IPS-18a (cell line): Measurements from ENCODE around the gene ADAMTS17.

ENCODE experiments used
- H3K27ac ChIP-seq: one replicate; pipeline ENCODE4 v1.5.1; 2013; ENCODE audit warnings: low read length
- H3K27me3 ChIP-seq: one replicate; pipeline ENCODE4 v1.6.1; 2013; ENCODE audit warnings: mild to moderate bottlenecking, low read length; ENCODE audit not compliant: control insufficient read depth, insufficient read depth
- H3K36me3 ChIP-seq: one replicate; pipeline ENCODE4 v1.6.1; 2013; ENCODE audit warnings: low read depth, low read length; ENCODE audit not compliant: control insufficient read depth
- H3K4me1 ChIP-seq: one replicate; pipeline ENCODE4 v1.6.1; 2013; ENCODE audit warnings: low read depth, low read length; ENCODE audit not compliant: control insufficient read depth
- H3K4me3 ChIP-seq: one replicate; pipeline ENCODE4 v1.5.1; 2013; ENCODE audit warnings: low read length
- H3K9ac ChIP-seq: one replicate; pipeline ENCODE4 v1.6.1; 2013; ENCODE audit warnings: mild to moderate bottlenecking, low read length, moderate library complexity
- H3K9me3 ChIP-seq: one replicate; pipeline ENCODE4 v1.6.1; 2013; ENCODE audit warnings: low read depth, low read length; ENCODE audit not compliant: control insufficient read depth

ADAMTS17 gene

DNA sequence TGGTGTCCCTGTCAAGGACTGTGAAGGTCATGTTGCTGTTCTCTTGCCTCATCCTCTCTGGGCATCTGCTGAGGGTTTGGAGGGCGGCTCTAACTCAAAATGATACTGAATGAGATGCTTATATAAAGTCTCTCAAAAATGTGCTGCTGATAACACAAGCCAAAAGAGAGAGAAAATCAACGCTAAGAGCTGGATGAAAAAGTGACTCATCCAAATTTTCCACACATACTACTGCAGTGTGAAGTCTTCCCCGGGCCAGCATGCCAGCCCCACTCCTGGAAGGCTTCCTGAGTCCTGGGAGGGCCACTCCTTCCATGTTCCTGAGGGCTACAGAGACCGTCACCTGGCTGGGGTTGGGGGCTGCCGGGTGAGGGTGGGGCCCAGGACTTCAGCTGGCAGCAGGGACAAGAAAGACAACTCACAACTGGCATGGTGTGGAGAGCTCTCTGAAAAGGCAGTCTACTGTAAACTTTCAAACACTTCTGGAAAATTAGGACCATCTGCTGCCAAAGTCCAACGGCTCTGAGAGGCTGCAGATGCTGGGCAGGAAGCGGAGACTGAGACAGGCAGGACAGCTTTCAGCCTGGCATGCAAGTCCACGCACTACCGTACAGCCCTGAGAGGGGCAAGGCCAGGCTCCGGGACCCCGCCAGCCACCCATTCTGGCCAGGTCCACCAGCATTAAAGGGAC lies 200.3 kb downstream of the ADAMTS17 start:
- no peaks in the 10 kb centered on the region for H3K27me3 ChIP-seq
- no peak overlapping the region for H3K9ac ChIP-seq
- H3K9me3 ChIP-seq, result no peaks in the 10 kb centered on the region
- H3K36me3 ChIP-seq, result no peaks in the 10 kb centered on the region
- no peak overlapping the region for H3K4me3 ChIP-seq
- H3K27ac ChIP-seq, result no peak overlapping the region
- no peaks in the 10 kb centered on the region for H3K4me1 ChIP-seq

DNA sequence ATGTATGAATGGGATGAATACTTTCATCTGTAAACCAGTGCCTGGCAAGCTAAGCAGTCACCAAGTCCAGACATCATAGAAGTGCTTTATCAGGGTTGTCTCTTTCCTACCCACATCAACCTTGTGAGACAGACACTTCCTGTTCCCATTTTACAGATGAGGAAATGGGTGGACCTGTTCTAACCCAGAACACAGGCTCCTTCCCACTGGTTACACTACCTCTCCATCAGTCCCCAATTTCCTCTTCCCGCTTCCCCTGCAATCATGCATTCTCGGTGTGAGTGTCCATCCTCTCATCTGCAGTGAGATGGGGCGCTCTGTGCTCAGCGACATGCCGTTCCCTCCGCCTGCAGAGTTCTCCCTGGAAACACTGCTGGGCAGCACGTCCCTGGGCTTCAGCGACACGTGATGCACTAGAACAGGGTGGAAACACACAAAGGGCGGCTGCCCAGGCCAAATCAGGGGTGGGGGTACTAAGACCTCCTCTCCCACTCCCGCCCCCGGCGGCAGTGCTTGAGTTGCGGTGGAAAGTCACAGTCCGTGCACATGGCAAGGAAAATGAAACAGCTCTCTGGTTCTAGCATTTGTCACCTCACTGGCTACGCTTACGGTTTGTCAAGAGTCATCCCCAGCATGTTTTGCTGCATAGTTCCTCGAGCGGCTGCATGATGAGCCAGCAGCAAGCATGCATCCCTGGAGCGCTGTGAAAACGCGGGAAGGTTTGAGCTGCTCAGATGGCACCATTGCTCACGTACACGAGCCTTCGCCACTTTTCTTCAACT lies 201.1 kb downstream of the ADAMTS17 start:
- Histone ChIP-seq H3K27me3 (no peaks in the 10 kb centered on the region), H3K27ac (no peak overlapping the region), H3K9ac (no peak overlapping the region), H3K9me3 (no peaks in the 10 kb centered on the region), H3K4me3 (no peak overlapping the region), H3K4me1 (no peaks in the 10 kb centered on the region), H3K36me3 (no peaks in the 10 kb centered on the region)

DNA sequence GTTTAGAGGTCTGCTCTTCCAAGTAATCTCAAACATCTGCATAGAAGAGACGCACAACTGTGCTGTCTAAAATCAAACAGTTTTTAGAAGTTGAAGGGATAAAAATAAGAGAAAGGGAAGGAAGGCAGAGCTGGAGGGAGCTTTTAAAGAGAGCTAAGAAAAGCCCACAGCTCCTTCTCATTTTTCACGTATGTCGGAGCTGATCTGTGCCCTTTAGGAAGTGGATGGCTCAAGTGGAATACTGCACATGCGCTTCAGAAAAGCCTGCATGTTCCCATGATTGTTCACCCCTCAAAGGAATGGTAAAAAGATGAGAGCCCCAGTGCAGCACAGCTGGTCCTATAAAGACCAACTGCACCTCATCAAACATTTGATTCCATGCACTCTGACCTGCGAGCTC lies 207.2 kb downstream of the ADAMTS17 start:
- Histone ChIP-seq H3K9me3 (no peaks in the 10 kb centered on the region), H3K36me3 (no peaks in the 10 kb centered on the region), H3K27me3 (no peaks in the 10 kb centered on the region), H3K4me1 (no peaks in the 10 kb centered on the region), H3K9ac (no peak overlapping the region), H3K4me3 (no peak overlapping the region), H3K27ac (no peak overlapping the region)

DNA sequence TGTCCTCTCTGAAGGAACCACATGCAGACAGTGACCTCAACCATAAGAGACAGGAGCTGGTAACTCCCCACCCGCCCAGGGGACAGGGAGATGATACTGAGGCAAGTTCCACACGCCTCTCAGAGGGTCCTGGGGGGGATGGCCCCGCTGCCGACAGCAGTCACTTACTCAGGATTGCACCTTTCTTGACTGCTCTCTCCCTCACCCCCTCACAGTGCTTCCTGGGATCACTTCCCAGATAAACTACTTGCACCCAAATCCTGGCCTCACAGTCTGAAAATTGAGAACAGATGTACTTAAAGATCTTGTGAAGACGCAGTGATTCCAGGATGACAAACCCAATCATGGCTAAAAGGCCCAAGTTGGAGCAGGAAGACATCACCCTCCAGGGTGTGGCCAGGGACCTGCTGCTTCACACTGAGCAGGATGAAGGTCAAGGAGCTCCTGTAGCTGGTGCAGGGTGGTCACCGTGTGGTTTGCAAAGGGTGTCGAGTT lies 207.6 kb downstream of the ADAMTS17 start:
- Histone ChIP-seq H3K27me3 (no peaks in the 10 kb centered on the region), H3K36me3 (no peaks in the 10 kb centered on the region), H3K27ac (no peak overlapping the region), H3K9ac (no peak overlapping the region), H3K4me3 (no peak overlapping the region), H3K4me1 (no peaks in the 10 kb centered on the region), H3K9me3 (no peaks in the 10 kb centered on the region)

DNA sequence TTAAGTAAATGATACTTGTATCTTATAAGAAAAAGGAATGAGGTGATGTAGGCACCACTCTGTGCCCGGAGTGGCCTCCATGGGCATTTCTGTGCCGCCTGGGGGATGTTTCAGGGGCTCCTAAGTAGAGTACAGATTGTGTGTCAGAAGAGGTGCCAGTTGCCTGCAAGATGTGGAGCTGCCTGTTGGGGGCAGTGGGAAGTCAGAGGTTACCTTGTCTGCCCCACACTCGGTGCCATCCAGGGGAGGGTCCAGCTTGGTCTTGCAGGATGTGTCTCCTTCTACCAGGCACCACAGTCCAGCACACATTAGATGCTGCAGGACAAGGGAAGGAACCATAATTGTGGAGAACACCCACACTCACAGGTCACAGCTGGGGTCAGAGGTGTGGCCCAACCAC lies 208.8 kb downstream of the ADAMTS17 start:
- Histone ChIP-seq H3K27ac (no peak overlapping the region), H3K27me3 (no peaks in the 10 kb centered on the region), H3K4me1 (no peaks in the 10 kb centered on the region), H3K4me3 (no peak overlapping the region), H3K9ac (no peak overlapping the region), H3K9me3 (no peaks in the 10 kb centered on the region), H3K36me3 (no peaks in the 10 kb centered on the region)

DNA sequence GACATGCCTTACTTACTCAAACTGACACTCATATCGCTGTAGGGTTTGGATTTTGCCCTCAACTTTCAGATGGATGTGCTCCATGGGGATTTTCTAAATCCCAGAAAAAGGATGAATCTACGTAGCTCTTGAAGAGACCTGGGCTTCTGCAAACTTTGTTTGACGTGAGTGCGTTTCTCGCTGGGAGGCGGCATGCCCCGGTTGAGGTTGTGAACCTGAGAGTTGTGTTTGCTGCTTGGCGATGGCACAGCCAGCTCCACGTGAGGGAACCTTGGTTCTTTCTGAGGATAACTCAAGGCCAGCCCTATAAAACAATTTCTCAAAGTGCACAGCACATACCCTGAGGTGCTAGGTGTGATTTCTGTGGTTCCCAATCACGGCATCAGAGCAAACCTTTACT lies 209.5 kb downstream of the ADAMTS17 start:
- H3K27me3 ChIP-seq, result no peaks in the 10 kb centered on the region
- no peaks in the 10 kb centered on the region for H3K36me3 ChIP-seq
- H3K9ac ChIP-seq, result no peak overlapping the region
- no peaks in the 10 kb centered on the region for H3K9me3 ChIP-seq
- H3K4me1 ChIP-seq, result no peaks in the 10 kb centered on the region
- no peak overlapping the region for H3K27ac ChIP-seq
- no peak overlapping the region for H3K4me3 ChIP-seq

DNA sequence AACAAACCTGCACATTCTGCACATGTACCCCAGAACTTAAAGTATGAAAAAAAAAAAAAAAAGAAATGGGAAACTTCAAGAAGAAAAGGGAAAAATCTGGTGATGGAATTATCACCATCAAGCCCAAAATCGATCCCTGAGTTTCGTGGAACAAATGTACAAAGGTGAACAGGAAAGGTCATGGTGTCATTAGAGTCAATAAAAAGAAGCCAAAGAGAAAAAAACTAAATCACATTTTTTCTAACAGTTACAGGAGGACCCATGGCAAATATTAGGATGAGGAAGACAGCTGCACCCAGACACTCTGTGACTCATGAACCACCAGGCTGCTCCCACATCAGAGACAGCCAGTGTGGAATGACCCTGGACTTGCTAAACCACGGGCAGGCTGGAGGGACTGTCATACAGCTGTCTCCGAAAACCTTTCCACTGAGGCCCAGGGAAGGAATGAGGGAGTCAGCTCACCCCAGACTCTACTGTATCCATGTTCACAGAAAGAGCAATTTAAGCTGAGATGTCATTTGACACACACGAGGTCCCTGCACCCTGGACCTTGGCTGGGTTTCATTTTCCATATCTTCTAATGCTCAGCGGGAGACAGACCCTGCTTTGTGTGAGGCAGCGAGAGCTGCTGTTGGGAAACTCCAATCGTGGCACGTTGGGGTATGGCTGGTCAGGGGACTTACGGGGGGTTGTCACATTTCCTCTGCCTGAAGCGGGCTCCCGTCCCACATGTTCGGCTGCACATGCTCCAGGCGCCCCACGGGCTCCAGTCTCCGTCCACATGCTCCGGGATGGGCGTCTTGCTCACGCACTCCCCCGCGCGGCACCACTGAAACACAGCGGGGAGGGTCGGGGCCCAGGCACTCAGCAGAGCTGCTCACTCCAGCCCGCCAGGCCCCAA lies 210.2 kb downstream of the ADAMTS17 start:
- Histone ChIP-seq H3K9ac (no peak overlapping the region), H3K4me3 (no peak overlapping the region), H3K27ac (no peak overlapping the region), H3K4me1 (no peaks in the 10 kb centered on the region), H3K9me3 (no peaks in the 10 kb centered on the region), H3K36me3 (no peaks in the 10 kb centered on the region), H3K27me3 (no peaks in the 10 kb centered on the region)

DNA sequence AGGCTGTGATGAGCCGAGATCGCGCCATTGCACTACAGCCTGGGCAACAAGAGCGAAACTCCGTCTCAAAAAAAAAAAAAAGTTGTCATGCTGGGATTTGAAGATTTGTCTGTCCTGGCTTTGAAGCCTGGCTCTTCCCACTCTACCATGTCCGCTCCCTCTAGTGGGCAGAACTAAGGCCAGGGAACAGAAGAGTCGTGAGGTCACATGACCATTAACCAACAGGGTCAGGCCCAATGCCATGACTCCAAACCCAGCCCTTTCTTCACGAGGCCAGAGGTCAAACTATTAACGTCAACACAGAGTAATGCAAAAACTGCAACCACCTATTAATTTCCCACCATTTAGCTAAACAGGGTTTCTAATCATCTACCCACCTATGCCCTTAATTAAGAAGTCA lies 212.1 kb downstream of the ADAMTS17 start:
- H3K36me3 ChIP-seq, result no peaks in the 10 kb centered on the region
- H3K9me3 ChIP-seq, result no peaks in the 10 kb centered on the region
- no peak overlapping the region for H3K9ac ChIP-seq
- no peaks in the 10 kb centered on the region for H3K4me1 ChIP-seq
- H3K27me3 ChIP-seq, result no peaks in the 10 kb centered on the region
- no peak overlapping the region for H3K27ac ChIP-seq
- no peak overlapping the region for H3K4me3 ChIP-seq

DNA sequence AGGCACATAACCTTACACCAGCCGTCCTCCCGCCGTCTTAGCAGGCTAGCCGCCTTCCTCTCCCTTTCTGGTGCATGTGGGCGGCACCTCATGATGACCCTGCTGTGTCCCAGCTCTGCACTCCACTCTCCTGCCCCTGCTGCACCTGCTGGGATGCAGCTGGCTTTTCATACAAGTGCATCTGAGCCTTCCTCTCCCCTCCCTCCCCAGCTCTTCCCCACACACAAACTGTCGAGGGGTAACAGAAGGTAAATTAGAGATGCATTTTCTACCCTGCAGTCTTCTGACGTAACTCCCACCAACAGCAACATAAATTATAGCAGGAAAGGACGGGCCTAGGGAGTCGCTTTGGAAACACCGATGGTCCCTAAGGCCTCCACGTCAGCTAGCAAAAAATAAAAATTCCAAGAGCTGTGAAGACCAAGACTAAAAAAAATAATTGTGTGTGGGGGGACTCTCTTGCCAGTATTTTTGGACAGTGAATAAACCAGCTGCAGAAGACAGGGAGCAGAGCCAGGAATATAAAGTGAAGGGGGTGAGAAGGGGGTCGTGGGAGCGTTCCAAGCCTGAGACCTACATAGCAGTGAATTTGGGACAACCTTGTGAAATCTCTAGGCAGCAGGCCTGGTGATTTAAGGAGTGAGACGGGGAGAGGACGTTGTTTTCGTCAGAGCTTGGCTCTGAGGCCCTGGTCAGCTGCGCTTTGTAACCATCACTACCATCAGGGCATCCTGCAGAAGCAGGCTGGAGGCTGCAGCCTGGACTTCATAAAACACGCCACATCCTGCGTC lies 216.2 kb downstream of the ADAMTS17 start:
- no peak overlapping the region for H3K9ac ChIP-seq
- no peak overlapping the region for H3K27ac ChIP-seq
- H3K9me3 ChIP-seq, result peaks cover 3% of the 10 kb centered on the region
- H3K36me3 ChIP-seq, result no peaks in the 10 kb centered on the region
- no peaks in the 10 kb centered on the region for H3K4me1 ChIP-seq
- no peaks in the 10 kb centered on the region for H3K27me3 ChIP-seq
- H3K4me3 ChIP-seq, result no peak overlapping the region

DNA sequence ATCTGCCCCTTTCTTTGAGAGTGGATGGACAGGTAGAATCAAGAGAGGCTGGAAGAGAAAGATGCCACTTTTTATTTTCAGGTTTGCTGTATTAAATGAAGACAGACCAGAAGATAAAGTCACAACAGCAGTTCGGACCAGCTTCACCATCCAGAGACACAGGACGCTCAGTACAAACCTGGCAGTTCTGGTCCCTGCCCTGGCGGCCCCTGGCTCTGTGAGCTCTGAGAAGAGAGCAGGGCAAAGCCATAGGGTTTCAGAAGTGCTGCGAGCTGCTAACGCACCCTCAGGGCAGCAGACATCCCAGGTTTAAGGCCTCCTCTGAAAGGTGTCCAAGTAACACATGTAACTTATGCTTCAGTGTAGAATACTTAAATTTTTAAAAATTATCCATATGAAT lies 216.8 kb downstream of the ADAMTS17 start:
- no peak overlapping the region for H3K27ac ChIP-seq
- no peak overlapping the region for H3K4me3 ChIP-seq
- no peaks in the 10 kb centered on the region for H3K4me1 ChIP-seq
- H3K9me3 ChIP-seq, result peaks cover 3% of the 10 kb centered on the region
- no peaks in the 10 kb centered on the region for H3K27me3 ChIP-seq
- H3K36me3 ChIP-seq, result no peaks in the 10 kb centered on the region
- H3K9ac ChIP-seq, result no peak overlapping the region

DNA sequence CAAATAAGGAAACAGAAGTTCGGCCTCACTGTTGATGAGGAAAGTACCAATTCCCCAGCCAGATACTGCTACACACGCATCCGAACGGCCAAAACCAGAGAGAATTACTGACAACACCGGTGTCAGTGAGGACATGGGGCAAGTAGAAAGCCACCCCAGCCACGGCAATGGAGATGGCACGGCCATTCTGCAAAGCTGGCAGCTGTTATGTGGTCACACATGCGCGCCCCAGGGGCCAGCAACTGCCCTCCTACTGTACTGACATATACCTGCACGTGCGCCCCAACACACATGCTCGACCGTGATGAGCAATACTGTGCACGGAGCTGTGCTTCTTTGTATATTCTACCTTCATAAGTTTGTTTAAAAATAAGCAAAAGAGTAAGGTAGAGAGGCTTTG lies 217.4 kb downstream of the ADAMTS17 start:
- no peak overlapping the region for H3K27ac ChIP-seq
- no peaks in the 10 kb centered on the region for H3K36me3 ChIP-seq
- H3K27me3 ChIP-seq, result no peaks in the 10 kb centered on the region
- no peak overlapping the region for H3K9ac ChIP-seq
- H3K4me1 ChIP-seq, result no peaks in the 10 kb centered on the region
- peaks cover 3% of the 10 kb centered on the region for H3K9me3 ChIP-seq
- no peak overlapping the region for H3K4me3 ChIP-seq
